Loucy (cell line): ENCODE data around the gene FBXO42.
"Not testable (repeated sequence)": the region's sequence is repeated elsewhere in the genome, so short reads cannot be mapped to it uniquely, and the experiment has no call there.

Experiments used
- H2AFZ ChIP-seq: fragments of 200-600 bp; sonication (generic); 2 replicates; pipeline ENCODE4 v1.6.0; 2016; ENCODE audit warnings: antibody characterized with exemption, mild to moderate bottlenecking, low read length, moderate library complexity
- H3F3A ChIP-seq: fragments of 200-600 bp; 2 replicates; pipeline ENCODE4 v1.6.0; 2016; ENCODE audit warnings: antibody characterized with exemption, low read depth, mild to moderate bottlenecking
- H3K27me3 ChIP-seq: fragments of 200-600 bp; sonication (generic); 2 replicates; pipeline ENCODE4 v1.6.1; 2014; ENCODE audit warnings: low read length, mild to moderate bottlenecking; ENCODE audit not compliant: insufficient read depth, poor library complexity, severe bottlenecking
- H3K36me3 ChIP-seq: fragments of 200-600 bp; sonication (generic); 2 replicates; pipeline ENCODE4 v1.6.1; 2016; ENCODE audit warnings: low read length; ENCODE audit not compliant: insufficient read depth
- H3K4me1 ChIP-seq: fragments of 200-600 bp; sonication (generic); 2 replicates; pipeline ENCODE4 v1.5.1; 2014; ENCODE audit warnings: low read length, mild to moderate bottlenecking; ENCODE audit not compliant: insufficient read depth, poor library complexity, severe bottlenecking
- H3K4me2 ChIP-seq: fragments of 200-600 bp; sonication (generic); 2 replicates; pipeline ENCODE4 v1.6.0; 2014; ENCODE audit warnings: antibody characterized with exemption, low read length, low read depth, mild to moderate bottlenecking; ENCODE audit not compliant: poor library complexity, severe bottlenecking
- H3K4me3 ChIP-seq: fragments of 200-600 bp; sonication (generic); 2 replicates; pipeline ENCODE4 v1.5.1; 2014; ENCODE audit warnings: low read length, mild to moderate bottlenecking, mixed read lengths; ENCODE audit not compliant: poor library complexity, severe bottlenecking
- H3K79me2 ChIP-seq: fragments of 200-600 bp; sonication (generic); 2 replicates; pipeline ENCODE4 v1.6.1; 2014; ENCODE audit warnings: low read length; ENCODE audit not compliant: insufficient read depth
- H3K9ac ChIP-seq: fragments of 200-600 bp; sonication (generic); 2 replicates; pipeline ENCODE4 v1.6.0; 2014; ENCODE audit warnings: mild to moderate bottlenecking, low read depth, low read length, moderate library complexity; ENCODE audit not compliant: poor library complexity, severe bottlenecking
- H3K9me2 ChIP-seq: fragments of 200-600 bp; sonication (generic); replicated peaks from 2 replicates; pipeline ENCODE4 v1.6.1; 2016; ENCODE audit warnings: low read depth, low read length, mixed read lengths
- H3K9me3 ChIP-seq: fragments of 200-600 bp; sonication (generic); 2 replicates; pipeline ENCODE4 v1.6.1; 2014; ENCODE audit warnings: mild to moderate bottlenecking, antibody characterized with exemption, low read length, low read depth; ENCODE audit not compliant: insufficient read depth
- H4K20me1 ChIP-seq: fragments of 200-600 bp; sonication (generic); 2 replicates; pipeline ENCODE4 v1.6.0; 2014; ENCODE audit warnings: antibody characterized with exemption, low read length, mild to moderate bottlenecking; ENCODE audit not compliant: insufficient read depth, poor library complexity, severe bottlenecking
- CTCF ChIP-seq: fragments of 200-600 bp; sonication (generic); conservative IDR thresholded peaks from 2 replicates; pipeline ENCODE4 v1.5.1; 2014; ENCODE audit warnings: mild to moderate bottlenecking, antibody characterized with exemption, low read length
- EZH2phosphoT487 ChIP-seq: fragments of 200-600 bp; IDR thresholded peaks from 2 replicates; pipeline ENCODE4 v1.6.1; 2018; ENCODE audit warnings: antibody characterized with exemption, mild to moderate bottlenecking, moderate library complexity, borderline replicate concordance

The FBXO42 gene

DNA sequence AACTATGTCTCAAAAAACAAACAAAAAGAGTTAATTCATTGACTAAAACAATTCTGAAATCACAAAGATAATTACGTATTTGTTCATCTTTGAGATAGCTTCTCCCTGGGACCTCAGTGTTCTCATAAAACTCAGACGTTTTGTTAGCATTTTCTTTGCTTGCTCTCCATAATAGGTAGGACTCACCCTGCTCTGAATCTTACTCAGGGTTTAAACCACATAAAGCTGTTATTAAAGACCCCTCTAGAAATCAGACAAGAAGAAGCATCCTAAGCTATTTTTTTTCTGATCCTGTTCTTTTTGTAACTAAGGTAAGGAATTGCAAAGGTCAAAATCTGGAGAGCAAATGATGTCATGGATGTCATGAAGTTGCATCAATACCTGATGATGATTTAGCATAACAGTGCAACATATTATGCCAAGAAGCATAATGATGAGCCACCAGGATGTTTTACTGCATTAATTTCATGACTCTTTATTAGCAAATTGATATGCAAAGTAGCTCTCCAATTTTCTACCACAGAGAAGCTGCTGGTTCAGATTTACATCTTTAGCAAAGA is 2.4 kb downstream of the FBXO42 start:
- Histone ChIP-seq H4K20me1 (peaks cover 41% of the 10 kb centered on the region), H3F3A (no peaks in the 10 kb centered on the region), H3K36me3 (no peaks in the 10 kb centered on the region), H3K4me2 (peak overlapping the region; percentile 99), H3K4me1 (peaks cover 32% of the 10 kb centered on the region), H3K9me3 (no peaks in the 10 kb centered on the region), H3K79me2 (peaks cover 73% of the 10 kb centered on the region), H2AFZ (no peak overlapping the region), H3K9ac (peak overlapping the region; percentile 78), H3K9me2 (no peaks in the 10 kb centered on the region), H3K4me3 (peak overlapping the region; percentile 96), H3K27me3 (no peaks in the 10 kb centered on the region)
- TF ChIP-seq EZH2phosphoT487 (no peak), CTCF (no peak)

GRCh38 chr1:16348414-16349182 is 3.7 kb downstream of the FBXO42 start:
- H2AFZ ChIP-seq: no peak overlapping the region
- TF ChIP-seq EZH2phosphoT487 (no peak), CTCF (no peak)
- H3K27me3 ChIP-seq: no peaks in the 10 kb centered on the region
- H3K4me2 ChIP-seq: peak overlapping the region; percentile 99
- no peaks in the 10 kb centered on the region for H3K9me2 ChIP-seq
- H3F3A ChIP-seq: no peaks in the 10 kb centered on the region
- H3K79me2 ChIP-seq: peaks cover 85% of the 10 kb centered on the region
- H3K4me1 ChIP-seq: peaks cover 32% of the 10 kb centered on the region
- H4K20me1 ChIP-seq: peaks cover 41% of the 10 kb centered on the region
- no peaks in the 10 kb centered on the region for H3K9me3 ChIP-seq
- H3K9ac ChIP-seq: peak overlapping the region; percentile 78
- H3K36me3 ChIP-seq: no peaks in the 10 kb centered on the region
- H3K4me3 ChIP-seq: peak overlapping the region; percentile 96

DNA sequence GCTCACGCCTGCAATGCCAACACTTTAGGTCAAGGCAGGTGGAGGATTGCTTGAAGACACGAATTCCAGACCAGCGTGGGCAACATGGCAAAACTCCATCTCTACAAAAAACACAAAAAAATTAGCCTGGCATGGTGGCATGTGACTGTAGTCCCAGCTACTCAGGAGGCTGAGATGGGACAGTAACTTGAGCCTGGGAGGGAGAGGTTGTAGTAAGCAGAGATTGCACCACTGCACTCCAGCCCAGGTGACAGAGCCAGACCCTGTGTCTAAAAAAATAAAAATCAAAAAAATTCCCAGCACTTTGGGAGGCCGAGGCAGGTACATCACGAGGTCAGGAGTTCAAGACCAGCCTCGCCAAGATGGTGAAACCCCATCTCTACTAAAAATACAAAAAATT is 9.0 kb downstream of the FBXO42 start:
- not testable (repeated sequence) for H3K9me2 ChIP-seq, H2AFZ ChIP-seq, H3K9me3 ChIP-seq, H3F3A ChIP-seq, H3K27me3 ChIP-seq, H3K4me1 ChIP-seq, H3K36me3 ChIP-seq, H3K9ac ChIP-seq, H3K4me3 ChIP-seq, H3K4me2 ChIP-seq
- Histone ChIP-seq H4K20me1 (peaks cover 22% of the 10 kb centered on the region), H3K79me2 (peaks cover 98% of the 10 kb centered on the region)
